ENCODE results near the gene SATB1.

The SATB1 gene

DNA sequence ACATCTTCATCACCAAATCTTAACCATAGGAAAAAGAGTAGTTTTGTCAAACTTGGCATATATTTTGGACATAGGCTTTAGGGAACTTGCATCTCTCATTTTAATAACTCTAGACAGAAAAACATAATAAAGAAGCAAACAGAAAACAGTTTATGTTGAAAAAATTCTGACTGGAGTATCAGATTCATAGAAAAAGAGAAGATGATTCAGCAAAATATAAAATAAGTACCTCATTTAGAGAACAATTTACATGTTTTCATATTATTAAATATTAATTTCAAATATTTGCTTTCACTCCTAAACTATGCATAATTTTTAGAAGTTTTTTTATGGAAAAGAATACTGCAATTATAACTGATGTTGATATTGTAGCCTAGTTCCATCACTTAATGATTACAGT, 12.5 kb downstream of the SATB1 start:
- H3K9me3 ChIP-seq (ENCODE audit: insufficient read depth, low read length) = no peaks in the 10 kb centered on the region
- H3K4me1 ChIP-seq (ENCODE audit: insufficient read depth, insufficient read length) = no peaks in the 10 kb centered on the region
- no peaks in the 10 kb centered on the region for H3K36me3 ChIP-seq (ENCODE audit: insufficient read depth, insufficient read length, low read length)
- no peaks in the 10 kb centered on the region for H3K27me3 ChIP-seq (ENCODE audit: insufficient read depth, insufficient read length)
- TF ChIP-seq ZNF274 (IDR thresholded peaks at IDR 0.05; ENCODE audit: low read depth, low read length) (no peak), SUZ12 (IDR thresholded peaks at IDR 0.05; ENCODE audit: extremely low read depth, insufficient read depth, insufficient read length) (no peak), YY1 (IDR thresholded peaks at IDR 0.05; ENCODE audit: insufficient read depth, insufficient read length) (no peak)
- H3K9ac ChIP-seq (ENCODE audit: insufficient read length, low read depth) = no peak overlapping the region
- H3K4me3 ChIP-seq (ENCODE audit: insufficient read length, low read depth) = no peak overlapping the region
- DNase-seq (ENCODE audit: low read depth, low spot score) = no peak

DNA sequence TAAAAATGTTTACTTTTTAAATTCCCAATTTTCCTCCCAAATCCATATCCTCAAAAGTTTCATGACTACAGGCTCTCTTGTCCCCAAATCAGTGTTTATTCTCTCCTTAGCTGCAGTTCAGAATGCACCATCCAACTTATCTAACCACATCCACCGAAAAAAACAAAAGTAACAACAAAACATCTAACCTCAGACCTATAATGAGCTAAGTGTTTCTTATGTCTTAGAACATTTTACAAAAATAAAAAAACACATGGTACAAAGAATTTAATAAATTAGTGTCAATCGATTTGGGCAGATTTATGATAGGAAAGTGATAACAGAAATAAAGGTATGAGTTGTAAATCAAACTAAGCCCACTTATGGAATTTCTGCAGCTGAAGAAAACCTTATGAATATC, 13.6 kb downstream of the SATB1 start:
- Histone ChIP-seq H3K4me3 (ENCODE audit: insufficient read length, low read depth) (no peak overlapping the region), H3K4me1 (ENCODE audit: insufficient read depth, insufficient read length) (no peaks in the 10 kb centered on the region), H3K27me3 (ENCODE audit: insufficient read depth, insufficient read length) (no peaks in the 10 kb centered on the region), H3K9me3 (ENCODE audit: insufficient read depth, low read length) (no peaks in the 10 kb centered on the region), H3K36me3 (ENCODE audit: insufficient read depth, insufficient read length, low read length) (no peaks in the 10 kb centered on the region), H3K9ac (ENCODE audit: insufficient read length, low read depth) (no peak overlapping the region)
- TF ChIP-seq SUZ12 (IDR thresholded peaks at IDR 0.05; ENCODE audit: extremely low read depth, insufficient read depth, insufficient read length) (no peak), ZNF274 (IDR thresholded peaks at IDR 0.05; ENCODE audit: low read depth, low read length) (no peak), YY1 (IDR thresholded peaks at IDR 0.05; ENCODE audit: insufficient read depth, insufficient read length) (no peak)
- DNase-seq (ENCODE audit: low read depth, low spot score) = no peak

DNA sequence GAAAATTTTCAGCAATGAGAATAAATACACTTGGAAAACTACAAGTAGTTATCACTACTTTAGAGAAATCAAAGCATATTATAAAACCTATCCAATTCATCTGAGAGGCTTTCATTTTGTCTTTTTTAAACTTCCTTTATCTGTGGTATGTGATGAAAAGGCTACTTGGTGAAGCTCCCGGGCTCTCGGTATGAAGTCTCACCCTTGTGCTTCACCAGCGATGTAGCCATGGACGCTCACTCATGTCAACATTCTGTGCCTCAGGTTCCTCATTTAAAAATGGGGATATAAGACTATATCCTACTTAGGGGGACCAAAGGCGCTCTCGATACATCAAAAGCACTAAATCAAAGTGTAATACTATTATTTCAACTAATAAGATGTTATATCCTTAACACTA, 14.9 kb downstream of the SATB1 start:
- Histone ChIP-seq H3K4me3 (ENCODE audit: insufficient read length, low read depth) (no peak overlapping the region), H3K4me1 (ENCODE audit: insufficient read depth, insufficient read length) (no peaks in the 10 kb centered on the region), H3K36me3 (ENCODE audit: insufficient read depth, insufficient read length, low read length) (no peaks in the 10 kb centered on the region), H3K9ac (ENCODE audit: insufficient read length, low read depth) (no peak overlapping the region), H3K27me3 (ENCODE audit: insufficient read depth, insufficient read length) (no peaks in the 10 kb centered on the region), H3K9me3 (ENCODE audit: insufficient read depth, low read length) (no peaks in the 10 kb centered on the region)
- no peak for DNase-seq (ENCODE audit: low read depth, low spot score)
- no peak for TF ChIP-seq ZNF274 (IDR thresholded peaks at IDR 0.05; ENCODE audit: low read depth, low read length)
- TF ChIP-seq SUZ12 (IDR thresholded peaks at IDR 0.05; ENCODE audit: extremely low read depth, insufficient read depth, insufficient read length) = no peak
- no peak for TF ChIP-seq YY1 (IDR thresholded peaks at IDR 0.05; ENCODE audit: insufficient read depth, insufficient read length)

DNA sequence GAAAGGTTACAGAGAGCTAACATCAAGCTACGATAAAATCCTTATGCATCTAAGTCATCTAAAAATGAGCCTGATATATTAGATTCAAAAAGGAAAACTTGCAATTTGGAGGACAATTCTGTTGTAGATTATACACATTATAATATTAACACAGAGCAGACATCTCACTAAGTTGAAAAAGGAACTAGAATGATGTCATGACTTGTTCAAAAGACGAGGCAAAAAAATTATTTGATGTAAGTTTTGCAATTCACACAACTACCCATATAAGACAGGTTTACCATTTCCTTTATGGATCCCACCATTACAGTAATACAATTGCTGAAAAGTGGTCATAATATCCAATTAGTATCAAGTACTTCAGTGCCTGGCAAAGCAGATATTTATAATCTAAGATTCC, 15.9 kb downstream of the SATB1 start:
- H3K9ac ChIP-seq (ENCODE audit: insufficient read length, low read depth) = no peak overlapping the region
- H3K4me3 ChIP-seq (ENCODE audit: insufficient read length, low read depth) = no peak overlapping the region
- H3K4me1 ChIP-seq (ENCODE audit: insufficient read depth, insufficient read length) = no peaks in the 10 kb centered on the region
- no peaks in the 10 kb centered on the region for H3K36me3 ChIP-seq (ENCODE audit: insufficient read depth, insufficient read length, low read length)
- H3K27me3 ChIP-seq (ENCODE audit: insufficient read depth, insufficient read length) = no peaks in the 10 kb centered on the region
- no peak for DNase-seq (ENCODE audit: low read depth, low spot score)
- TF ChIP-seq SUZ12 (IDR thresholded peaks at IDR 0.05; ENCODE audit: extremely low read depth, insufficient read depth, insufficient read length) (no peak), ZNF274 (IDR thresholded peaks at IDR 0.05; ENCODE audit: low read depth, low read length) (no peak), YY1 (IDR thresholded peaks at IDR 0.05; ENCODE audit: insufficient read depth, insufficient read length) (no peak)
- H3K9me3 ChIP-seq (ENCODE audit: insufficient read depth, low read length) = no peaks in the 10 kb centered on the region

DNA sequence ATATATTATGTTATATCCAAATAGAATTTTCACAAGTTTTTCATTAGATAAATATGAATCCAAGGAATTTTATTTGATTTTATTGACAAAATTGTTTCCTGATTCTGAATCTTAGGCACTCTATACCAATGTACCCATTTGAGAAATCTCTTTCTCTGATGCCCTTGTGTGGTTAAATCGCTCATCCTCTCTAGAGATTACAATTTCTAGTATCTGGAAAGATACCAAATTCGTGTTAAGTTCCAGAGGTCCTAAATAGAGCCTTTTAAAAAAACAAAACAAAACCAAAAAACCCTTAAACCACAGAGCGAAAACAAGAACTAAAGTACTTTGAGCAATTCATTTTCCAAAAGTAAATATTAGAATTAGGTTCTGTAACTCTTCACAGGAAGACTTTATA, 20.0 kb downstream of the SATB1 start:
- no peaks in the 10 kb centered on the region for H3K9me3 ChIP-seq (ENCODE audit: insufficient read depth, low read length)
- H3K4me3 ChIP-seq (ENCODE audit: insufficient read length, low read depth) = no peak overlapping the region
- no peaks in the 10 kb centered on the region for H3K4me1 ChIP-seq (ENCODE audit: insufficient read depth, insufficient read length)
- no peak for DNase-seq (ENCODE audit: low read depth, low spot score)
- H3K36me3 ChIP-seq (ENCODE audit: insufficient read depth, insufficient read length, low read length) = no peaks in the 10 kb centered on the region
- H3K9ac ChIP-seq (ENCODE audit: insufficient read length, low read depth) = no peak overlapping the region
- TF ChIP-seq YY1 (IDR thresholded peaks at IDR 0.05; ENCODE audit: insufficient read depth, insufficient read length) (no peak), SUZ12 (IDR thresholded peaks at IDR 0.05; ENCODE audit: extremely low read depth, insufficient read depth, insufficient read length) (no peak), ZNF274 (IDR thresholded peaks at IDR 0.05; ENCODE audit: low read depth, low read length) (no peak)
- no peaks in the 10 kb centered on the region for H3K27me3 ChIP-seq (ENCODE audit: insufficient read depth, insufficient read length)

DNA sequence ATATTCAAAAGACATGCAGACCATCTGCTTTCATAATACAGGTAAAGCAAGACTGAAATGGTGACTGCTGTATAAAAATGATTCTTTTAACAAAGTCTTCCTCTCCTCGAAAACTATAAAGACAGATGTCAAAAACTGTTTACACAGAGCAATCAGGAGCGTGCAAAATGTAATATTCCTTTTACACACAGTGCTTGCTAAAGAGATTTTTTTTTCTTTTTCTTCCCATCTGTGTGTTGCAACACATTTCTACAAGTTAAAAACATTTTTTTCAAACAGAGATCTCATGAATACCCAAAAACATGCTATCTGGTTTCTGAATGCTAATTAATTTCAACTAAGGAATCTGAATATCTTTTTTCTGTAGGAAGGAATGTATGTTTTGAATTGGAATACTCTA, 22.1 kb downstream of the SATB1 start:
- no peaks in the 10 kb centered on the region for H3K36me3 ChIP-seq (ENCODE audit: insufficient read depth, insufficient read length, low read length)

DNA sequence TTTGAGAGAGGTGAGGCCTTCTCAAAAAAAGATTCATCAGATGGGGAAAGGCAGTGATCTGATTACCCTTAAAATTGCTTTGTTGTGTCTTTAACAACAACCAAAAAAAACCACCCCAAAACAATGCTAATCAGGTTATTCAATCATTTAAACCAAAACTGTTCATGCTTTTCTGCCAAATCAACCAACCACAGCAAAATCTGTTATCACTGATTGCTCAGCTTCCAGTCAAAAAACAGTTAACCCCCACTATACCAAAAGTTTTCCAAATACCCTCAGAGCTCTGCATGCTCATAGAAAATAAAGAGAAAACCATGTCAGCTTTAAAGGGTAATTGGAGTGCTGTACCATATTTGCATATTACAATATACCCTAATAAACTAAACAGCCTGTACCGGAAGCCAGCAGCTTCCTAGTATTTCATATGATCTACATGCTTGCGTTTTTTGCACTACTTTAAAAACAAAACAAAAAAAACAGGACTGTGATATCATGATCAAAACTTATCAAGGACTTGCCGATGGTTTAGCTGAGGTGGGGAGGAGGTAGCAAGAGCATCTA, 22.8 kb downstream of the SATB1 start:
- H3K4me3 ChIP-seq (ENCODE audit: insufficient read length, low read depth) = no peak overlapping the region
- TF ChIP-seq SUZ12 (IDR thresholded peaks at IDR 0.05; ENCODE audit: extremely low read depth, insufficient read depth, insufficient read length) (no peak), YY1 (IDR thresholded peaks at IDR 0.05; ENCODE audit: insufficient read depth, insufficient read length) (no peak), ZNF274 (IDR thresholded peaks at IDR 0.05; ENCODE audit: low read depth, low read length) (no peak)

More for the DNA sequence above, 22.1 kb downstream of the SATB1 start:
- H3K4me3 ChIP-seq (ENCODE audit: insufficient read length, low read depth) = no peak overlapping the region
- H3K9me3 ChIP-seq (ENCODE audit: insufficient read depth, low read length) = no peaks in the 10 kb centered on the region
- TF ChIP-seq ZNF274 (IDR thresholded peaks at IDR 0.05; ENCODE audit: low read depth, low read length) (no peak), YY1 (IDR thresholded peaks at IDR 0.05; ENCODE audit: insufficient read depth, insufficient read length) (no peak), SUZ12 (IDR thresholded peaks at IDR 0.05; ENCODE audit: extremely low read depth, insufficient read depth, insufficient read length) (no peak)
- DNase-seq (ENCODE audit: low read depth, low spot score) = no peak
- no peaks in the 10 kb centered on the region for H3K27me3 ChIP-seq (ENCODE audit: insufficient read depth, insufficient read length)
- H3K9ac ChIP-seq (ENCODE audit: insufficient read length, low read depth) = no peak overlapping the region
- no peaks in the 10 kb centered on the region for H3K4me1 ChIP-seq (ENCODE audit: insufficient read depth, insufficient read length)

More for the DNA sequence above, 22.8 kb downstream of the SATB1 start:
- no peaks in the 10 kb centered on the region for H3K36me3 ChIP-seq (ENCODE audit: insufficient read depth, insufficient read length, low read length)
- no peaks in the 10 kb centered on the region for H3K9me3 ChIP-seq (ENCODE audit: insufficient read depth, low read length)
- H3K27me3 ChIP-seq (ENCODE audit: insufficient read depth, insufficient read length) = no peaks in the 10 kb centered on the region
- H3K4me1 ChIP-seq (ENCODE audit: insufficient read depth, insufficient read length) = no peaks in the 10 kb centered on the region
- no peak for DNase-seq (ENCODE audit: low read depth, low spot score)
- no peak overlapping the region for H3K9ac ChIP-seq (ENCODE audit: insufficient read length, low read depth)

Data from NT2/D1 (cell line).